Hepatocyte (in vitro differentiated cells): ENCODE measurements around the gene RPSA. TPM values are rescaled to one million over a fixed set of nuclear protein-coding genes. Genes with fewer than 3 reads are reported as not detected.

Experiments used
- DNase-seq: peaks from one replicate; pipeline ENCODE4 v3.0.0-alpha.2; 2016; ENCODE audit warnings: low spot score
- H2AFZ ChIP-seq: fragments of 200-600 bp; sonication (generic); 2 replicates; pipeline ENCODE4 v1.6.0; 2016; ENCODE audit warnings: antibody characterized with exemption, mild to moderate bottlenecking
- H3K27ac ChIP-seq: fragments of 200-600 bp; sonication (generic); 2 replicates; pipeline ENCODE4 v1.5.1; 2016; ENCODE audit warnings: mild to moderate bottlenecking
- H3K27me3 ChIP-seq: fragments of 200-600 bp; sonication (generic); 2 replicates; pipeline ENCODE4 v1.6.1; 2016
- H3K36me3 ChIP-seq: fragments of 200-600 bp; sonication (generic); replicated peaks from 2 replicates; pipeline ENCODE4 v1.5.1; 2016; ENCODE audit warnings: low read depth; ENCODE audit not compliant: insufficient read depth
- H3K4me1 ChIP-seq: fragments of 200-600 bp; sonication (generic); 2 replicates; pipeline ENCODE4 v1.5.1; 2016; ENCODE audit warnings: mild to moderate bottlenecking, moderate library complexity; ENCODE audit not compliant: insufficient read depth
- H3K4me2 ChIP-seq: fragments of 200-600 bp; sonication (generic); 2 replicates; pipeline ENCODE4 v1.6.0; 2016
- H3K4me3 ChIP-seq: fragments of 200-600 bp; sonication (generic); 2 replicates; pipeline ENCODE4 v1.5.1; 2016; ENCODE audit warnings: mild to moderate bottlenecking
- H3K79me2 ChIP-seq: fragments of 200-600 bp; sonication (generic); 2 replicates; pipeline ENCODE4 v1.6.0; 2017; ENCODE audit warnings: mild to moderate bottlenecking
- H3K9me2 ChIP-seq: fragments of 200-600 bp; sonication (generic); replicated peaks from 2 replicates; pipeline ENCODE4 v1.6.0; 2017; ENCODE audit warnings: mild to moderate bottlenecking; ENCODE audit not compliant: insufficient read depth
- H3K9me3 ChIP-seq: fragments of 200-600 bp; sonication (generic); 2 replicates; pipeline ENCODE4 v1.5.1; 2016; ENCODE audit warnings: low read depth, mild to moderate bottlenecking
- H4K20me1 ChIP-seq: fragments of 200-600 bp; sonication (generic); 2 replicates; pipeline ENCODE4 v1.6.0; 2016; ENCODE audit warnings: mild to moderate bottlenecking; ENCODE audit not compliant: insufficient read depth, poor library complexity, severe bottlenecking
- EZH2 ChIP-seq: fragments of 200-600 bp; sonication (generic); IDR thresholded peaks from 2 replicates; pipeline ENCODE4 v1.6.1; 2016; ENCODE audit warnings: antibody characterized with exemption, mild to moderate bottlenecking, borderline replicate concordance
- EZH2phosphoT487 ChIP-seq: fragments of 200-600 bp; sonication (generic); IDR thresholded peaks from one replicate; pipeline ENCODE4 v1.6.1; 2018; ENCODE audit warnings: antibody characterized with exemption, mild to moderate bottlenecking, low read depth, moderate library complexity; ENCODE audit not compliant: unreplicated experiment, severe bottlenecking
- WGBS: methylation state at CpG from one replicate; pipeline ENCODE4 v1.1.6; 2016; ENCODE audit warnings: low lambda C conversion rate; ENCODE audit errors: missing lambda C conversion rate; 5-methylcytosine and 5-hydroxymethylcytosine counted together
- polyA plus RNA-seq: library from polyadenylated mRNA; unstranded; fragments of >200 nt; fragmentation: Nextera tagmentation; extraction: Ambion mirVana; gene quantifications from 2 replicates; pipeline ENCODE4 v1.2.1, GENCODE V29; 2016
- total RNA-seq: library from RNA; depleted of rRNA; stranded (reverse); fragments of >200 nt; gene quantifications from 2 replicates; pipeline ENCODE4 v1.2.3, GENCODE V29; 2014
- TF ChIP-seq, protein P1 (sequence below): fragments of 200-600 bp; sonication (generic); IDR thresholded peaks from 2 replicates; pipeline ENCODE4 v1.5.1; 2016; ENCODE audit warnings: antibody characterized with exemption, mild to moderate bottlenecking; ENCODE audit not compliant: poor library complexity

The RPSA gene
- total and polyA plus RNA-seq, 2 experiments from 2014 or later: 249 to 961 TPM

DNA sequence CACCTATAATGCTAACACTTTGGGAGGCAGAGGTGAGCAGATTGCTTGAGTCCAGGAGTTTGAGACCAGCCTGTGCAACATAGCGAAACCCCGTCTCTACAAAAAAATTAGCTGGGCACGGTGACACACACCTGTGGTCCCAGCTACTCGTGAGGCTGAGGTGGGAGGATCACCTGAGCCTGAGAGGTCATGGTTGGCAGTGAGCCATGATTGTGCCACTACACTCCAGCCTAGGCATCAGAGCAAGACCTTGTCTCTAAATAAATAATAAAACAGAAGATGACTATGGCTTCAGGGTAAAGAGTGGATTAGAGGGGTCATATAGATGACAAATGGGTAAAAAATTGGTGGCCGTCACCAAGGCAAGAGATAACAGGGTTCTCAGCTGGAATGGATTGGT, 20.2 kb upstream of the RPSA start:
- peaks cover 34% of the 10 kb centered on the region for H3K4me1 ChIP-seq
- 76% methylated on average over 5 of the region's 5 CpGs for WGBS
- H4K20me1 ChIP-seq: peaks cover 50% of the 10 kb centered on the region
- no peak for TF ChIP-seq EZH2
- TF ChIP-seq, protein P1, sequence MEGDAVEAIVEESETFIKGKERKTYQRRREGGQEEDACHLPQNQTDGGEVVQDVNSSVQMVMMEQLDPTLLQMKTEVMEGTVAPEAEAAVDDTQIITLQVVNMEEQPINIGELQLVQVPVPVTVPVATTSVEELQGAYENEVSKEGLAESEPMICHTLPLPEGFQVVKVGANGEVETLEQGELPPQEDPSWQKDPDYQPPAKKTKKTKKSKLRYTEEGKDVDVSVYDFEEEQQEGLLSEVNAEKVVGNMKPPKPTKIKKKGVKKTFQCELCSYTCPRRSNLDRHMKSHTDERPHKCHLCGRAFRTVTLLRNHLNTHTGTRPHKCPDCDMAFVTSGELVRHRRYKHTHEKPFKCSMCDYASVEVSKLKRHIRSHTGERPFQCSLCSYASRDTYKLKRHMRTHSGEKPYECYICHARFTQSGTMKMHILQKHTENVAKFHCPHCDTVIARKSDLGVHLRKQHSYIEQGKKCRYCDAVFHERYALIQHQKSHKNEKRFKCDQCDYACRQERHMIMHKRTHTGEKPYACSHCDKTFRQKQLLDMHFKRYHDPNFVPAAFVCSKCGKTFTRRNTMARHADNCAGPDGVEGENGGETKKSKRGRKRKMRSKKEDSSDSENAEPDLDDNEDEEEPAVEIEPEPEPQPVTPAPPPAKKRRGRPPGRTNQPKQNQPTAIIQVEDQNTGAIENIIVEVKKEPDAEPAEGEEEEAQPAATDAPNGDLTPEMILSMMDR: no peak
- TF ChIP-seq EZH2phosphoT487: no peak
- H3K36me3 ChIP-seq: no peaks in the 10 kb centered on the region
- H3K27me3 ChIP-seq: no peaks in the 10 kb centered on the region
- no peak overlapping the region for H3K4me2 ChIP-seq
- no peak for DNase-seq
- H3K9me2 ChIP-seq: no peaks in the 10 kb centered on the region
- H3K9me3 ChIP-seq: no peaks in the 10 kb centered on the region
- no peak overlapping the region for H2AFZ ChIP-seq
- peaks cover 76% of the 10 kb centered on the region for H3K79me2 ChIP-seq
- H3K27ac ChIP-seq: no peak overlapping the region
- H3K4me3 ChIP-seq: no peak overlapping the region

DNA sequence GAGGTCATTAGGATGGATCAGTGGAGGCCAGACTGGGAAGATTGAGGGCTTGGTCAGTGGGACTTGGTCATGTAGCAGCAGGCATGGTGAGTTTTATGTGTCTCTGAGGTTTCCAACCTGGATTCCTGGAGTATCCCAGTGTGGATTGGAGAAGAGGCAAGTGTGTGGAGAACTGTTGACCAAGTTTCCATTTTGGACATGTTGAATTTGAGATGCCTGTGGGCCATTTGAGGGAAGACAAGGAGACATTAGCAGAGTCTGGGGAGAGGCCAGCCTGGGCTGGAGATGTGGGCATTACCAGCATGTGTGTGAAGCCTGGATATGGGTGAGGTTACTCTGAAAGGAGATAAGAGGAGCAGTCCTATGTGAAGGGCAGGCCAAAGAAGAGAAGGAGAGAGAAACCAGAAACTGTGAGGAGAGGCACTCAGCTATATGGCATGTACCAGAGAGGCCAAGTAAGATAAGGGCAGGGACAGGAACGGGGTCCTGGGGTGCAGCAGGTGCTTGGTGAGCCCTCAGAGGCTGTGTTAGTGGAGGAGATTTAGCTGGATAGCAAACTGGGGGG, 19.0 kb upstream of the RPSA start:
- H3K27me3 ChIP-seq: no peaks in the 10 kb centered on the region
- H3K4me3 ChIP-seq: no peak overlapping the region
- no peak overlapping the region for H2AFZ ChIP-seq
- peaks cover 30% of the 10 kb centered on the region for H3K4me1 ChIP-seq
- DNase-seq: no peak
- WGBS: 89% methylated on average over 1 of the region's 1 CpG
- peaks cover 72% of the 10 kb centered on the region for H3K79me2 ChIP-seq
- TF ChIP-seq, protein P1: no peak
- TF ChIP-seq EZH2: no peak
- TF ChIP-seq EZH2phosphoT487: no peak
- no peaks in the 10 kb centered on the region for H3K9me2 ChIP-seq
- peaks cover 50% of the 10 kb centered on the region for H4K20me1 ChIP-seq
- no peaks in the 10 kb centered on the region for H3K9me3 ChIP-seq
- H3K36me3 ChIP-seq: no peaks in the 10 kb centered on the region
- no peak overlapping the region for H3K4me2 ChIP-seq
- no peak overlapping the region for H3K27ac ChIP-seq

GRCh38 chr3:39388153-39388552, 18.4 kb upstream of the RPSA start:
- peaks cover 69% of the 10 kb centered on the region for H3K79me2 ChIP-seq
- no peaks in the 10 kb centered on the region for H3K36me3 ChIP-seq
- H2AFZ ChIP-seq: no peak overlapping the region
- peaks cover 50% of the 10 kb centered on the region for H4K20me1 ChIP-seq
- H3K4me3 ChIP-seq: no peak overlapping the region
- no peak overlapping the region for H3K27ac ChIP-seq
- no peaks in the 10 kb centered on the region for H3K9me2 ChIP-seq
- no peaks in the 10 kb centered on the region for H3K9me3 ChIP-seq
- H3K27me3 ChIP-seq: no peaks in the 10 kb centered on the region
- peak overlapping the region; percentile 25 for H3K4me2 ChIP-seq
- DNase-seq: no peak
- H3K4me1 ChIP-seq: peaks cover 26% of the 10 kb centered on the region
- TF ChIP-seq EZH2: no peak
- no peak for TF ChIP-seq EZH2phosphoT487
- TF ChIP-seq, protein P1: no peak
- 71% methylated on average over 2 of the region's 2 CpGs for WGBS
